A549 (cell line): Measurements from ENCODE around the gene CACTIN. TPM values are rescaled to one million over a fixed set of nuclear protein-coding genes. Genes with fewer than 3 reads are reported as not detected.

Experiments used
- ATAC-seq, 2 experiments: fragments of 200-7000 bp in 1 of 2; fragments of >200 bp in 1 of 2; cut with Nextera tagmentation in 1 of 2; cut with Tn5 transposase in 1 of 2; 3 replicates each; pipeline versions ENCODE4 v1.8.0 to v1.9.1; 2018 to 2020; ENCODE audit warnings: mild to moderate bottlenecking in 1 of 2, moderate library complexity in 1 of 2
- CTCF ChIA-PET: fragments of 300-600 bp; sonication (Branson Sonifier 250); formaldehyde crosslinking; extraction: SDS; loops from one replicate; lab custom pipeline; 2021; ENCODE audit warnings: antibody characterized with exemption, inconsistent platforms; lab: Yijun Ruan, JAX
- POLR2A ChIA-PET: fragments of 350-600 bp; formaldehyde crosslinking; extraction: SDS; loops from one replicate; lab custom pipeline; 2021; ENCODE audit warnings: antibody characterized with exemption, inconsistent platforms; lab: Yijun Ruan, JAX
- DNase-seq, 2 experiments: peaks; one replicate each; pipeline versions ENCODE4 v3.0.0 to v3.0.0-alpha.2; 2011 to 2016; ENCODE audit warnings: low read depth in 1 of 2, low spot score in 1 of 2
- FAIRE-seq: peaks from 2 replicates; lab custom pipeline; 2011; peaks lifted over from hg19 to GRCh38; lab: Jason Lieb, UNC
- H3K27ac ChIP-seq, 2 experiments: fragments of >200 bp; sonication (Bioruptor Twin); formaldehyde crosslinking; 3 replicates each; pipeline ENCODE4 v1.5.1; 2016 to 2017
- H3K4me1 ChIP-seq: fragments of >200 bp; sonication (Bioruptor Twin); formaldehyde crosslinking; 3 replicates; pipeline ENCODE4 v1.6.1; 2016
- H3K4me2 ChIP-seq: fragments of >200 bp; sonication (Bioruptor Twin); formaldehyde crosslinking; 3 replicates; pipeline ENCODE4 v1.6.1; 2016
- H3K4me3 ChIP-seq: fragments of >200 bp; sonication (Bioruptor Twin); formaldehyde crosslinking; 3 replicates; pipeline ENCODE4 v1.5.1; 2016
- H3K9me3 ChIP-seq: fragments of >200 bp; sonication (Bioruptor Twin); formaldehyde crosslinking; 3 replicates; pipeline ENCODE4 v1.6.1; 2016
- BHLHE40 ChIP-seq: IDR thresholded peaks from 2 replicates; pipeline ENCODE4 v1.6.1; 2012; ENCODE audit warnings: low read depth, low read length, inconsistent platforms
- CBX2 ChIP-seq: fragments of 200-600 bp; sonication (generic); IDR thresholded peaks from 2 replicates; pipeline ENCODE4 v1.6.1; 2016; ENCODE audit warnings: low read depth, mild to moderate bottlenecking, borderline replicate concordance
- CEBPB ChIP-seq, 2 experiments: fragments of >200 bp in 1 of 2; sonication (Bioruptor Twin) in 1 of 2; formaldehyde crosslinking in 1 of 2; IDR thresholded peaks; 2 replicates each; pipeline ENCODE4 v1.6.1; 2012 to 2016
- CHD2 ChIP-seq: fragments of 150-350 bp; IDR thresholded peaks from 2 replicates; pipeline ENCODE4 v1.6.1; 2014; ENCODE audit warnings: low read length; ENCODE audit not compliant: partially characterized antibody
- CHD4 ChIP-seq: fragments of 200-600 bp; sonication (generic); IDR thresholded peaks from 2 replicates; pipeline ENCODE4 v1.6.1; 2016; ENCODE audit warnings: antibody characterized with exemption, mild to moderate bottlenecking, borderline replicate concordance
- EHMT2 ChIP-seq: fragments of 200-600 bp; sonication (generic); IDR thresholded peaks from 2 replicates; pipeline ENCODE4 v1.6.1; 2016; ENCODE audit warnings: antibody characterized with exemption, low read depth, mild to moderate bottlenecking, moderate library complexity
- FOSB ChIP-seq: fragments of 250-450 bp; sonication (Bioruptor Pico); IDR thresholded peaks from 2 replicates; pipeline ENCODE4 v1.5.0; 2020; ENCODE audit warnings: mild to moderate bottlenecking, moderate library complexity
- HDAC2 ChIP-seq: fragments of 200-600 bp; sonication (generic); IDR thresholded peaks from 2 replicates; pipeline ENCODE4 v1.6.1; 2016
- HEYL ChIP-seq: fragments of 250-450 bp; sonication (Bioruptor Pico); IDR thresholded peaks from 2 replicates; pipeline ENCODE4 v1.8.0; 2021; ENCODE audit warnings: mild to moderate bottlenecking, moderate library complexity
- HOXA7 ChIP-seq: fragments of 250-450 bp; sonication (Bioruptor Pico); IDR thresholded peaks from 2 replicates; pipeline ENCODE4 v1.5.0; 2020; ENCODE audit warnings: mild to moderate bottlenecking, moderate library complexity
- JUNB ChIP-seq: fragments of >200 bp; sonication (Bioruptor Twin); formaldehyde crosslinking; IDR thresholded peaks from 2 replicates; pipeline ENCODE4 v1.6.1; 2016
- NFE2L2 ChIP-seq: fragments of 150-350 bp; conservative IDR thresholded peaks from 2 replicates; pipeline ENCODE4 v1.6.1; 2014; ENCODE audit warnings: low read length
- NR3C1 ChIP-seq: fragments of >200 bp; sonication (Bioruptor Twin); formaldehyde crosslinking; IDR thresholded peaks from 3 replicates; pipeline ENCODE4 v1.6.1; 2017
- PHF8 ChIP-seq: fragments of 200-600 bp; sonication (generic); IDR thresholded peaks from 2 replicates; pipeline ENCODE4 v1.6.1; 2016; ENCODE audit warnings: low read depth, mild to moderate bottlenecking, antibody characterized with exemption, moderate library complexity, borderline replicate concordance
- POLR2A ChIP-seq: IDR thresholded peaks from 2 replicates; pipeline ENCODE4 v1.6.1; 2012; ENCODE audit warnings: mild to moderate bottlenecking, low read length
- RAD21 ChIP-seq, 2 experiments: fragments of >200 bp in 1 of 2; sonication (Bioruptor Twin) in 1 of 2; formaldehyde crosslinking in 1 of 2; IDR thresholded peaks in 1 of 2; conservative IDR thresholded peaks in 1 of 2; 2 replicates in 1 of 2; 3 replicates in 1 of 2; pipeline ENCODE4 v1.6.1; 2012 to 2018; ENCODE audit warnings: inconsistent platforms in 1 of 2
- RARB ChIP-seq: fragments of 250-450 bp; sonication (Bioruptor Pico); IDR thresholded peaks from 2 replicates; pipeline ENCODE4 v1.8.0; 2021; ENCODE audit warnings: mild to moderate bottlenecking, moderate library complexity
- RCOR1 ChIP-seq: fragments of 150-350 bp; IDR thresholded peaks from 2 replicates; pipeline ENCODE4 v1.6.1; 2014; ENCODE audit warnings: antibody characterized with exemption, low read length, low read depth
- SMC3 ChIP-seq: fragments of >200 bp; sonication (Bioruptor Twin); formaldehyde crosslinking; IDR thresholded peaks from 3 replicates; pipeline ENCODE4 v1.6.1; 2018; ENCODE audit warnings: inconsistent platforms
- SREBF2 ChIP-seq: fragments of 450-650 bp; IDR thresholded peaks from 2 replicates; pipeline ENCODE4 v1.6.1; 2014; ENCODE audit warnings: mild to moderate bottlenecking, moderate library complexity
- TFCP2L1 ChIP-seq: fragments of 250-450 bp; sonication (Bioruptor Pico); IDR thresholded peaks from 2 replicates; pipeline ENCODE4 v1.5.0; 2021; ENCODE audit warnings: mild to moderate bottlenecking
- WGBS: methylation state at CpG from one replicate; pipeline ENCODE4 v1.1.6; 2017; ENCODE audit errors: missing lambda C conversion rate; 5-methylcytosine and 5-hydroxymethylcytosine counted together
- polyA plus RNA-seq, 4 experiments: library from polyadenylated mRNA; depleted of rRNA in 3 of 4; stranded (reverse); fragments of >200 nt; fragmentation: RNase III in 1 of 4; extraction: RNeasy Plus Mini Kit Qiagen cat#74134 plus additional on column Dnase treatment in 1 of 4; gene quantifications; 2 replicates in 3 of 4; 3 replicates in 1 of 4; pipeline ENCODE4 v1.2.3, GENCODE V29; 2011 to 2017
- TF ChIP-seq, protein P1 (sequence below): fragments of 250-450 bp; sonication (Bioruptor Pico); IDR thresholded peaks from 2 replicates; pipeline ENCODE4 v1.5.0; 2020; ENCODE audit warnings: low read depth, mild to moderate bottlenecking, moderate library complexity
- TF ChIP-seq, protein P2 (sequence below): fragments of 250-450 bp; sonication (Bioruptor Pico); IDR thresholded peaks from 2 replicates; pipeline ENCODE4 v1.5.0; 2021; ENCODE audit warnings: mild to moderate bottlenecking, moderate library complexity, borderline replicate concordance
- TF ChIP-seq, protein P3 (sequence below): fragments of 150-350 bp; IDR thresholded peaks from 2 replicates; pipeline ENCODE4 v1.6.1; 2014; ENCODE audit warnings: low read depth, mild to moderate bottlenecking, low read length
- TF ChIP-seq, protein P4 (sequence below): IDR thresholded peaks from 2 replicates; pipeline ENCODE4 v1.6.1; 2012; ENCODE audit warnings: low read depth, borderline replicate concordance
- TF ChIP-seq, protein P5 (sequence below): IDR thresholded peaks from 2 replicates; pipeline ENCODE4 v1.6.1; 2012
- TF ChIP-seq, protein P6 (sequence below): fragments of >200 bp; sonication (Bioruptor Twin); formaldehyde crosslinking; IDR thresholded peaks from 3 replicates; pipeline ENCODE4 v1.5.1; 2016

CACTIN gene
- polyA plus RNA-seq, 2 of the 4 experiments (the other 2 are of a cell fraction), result 8.3 to 14.9 TPM

DNA sequence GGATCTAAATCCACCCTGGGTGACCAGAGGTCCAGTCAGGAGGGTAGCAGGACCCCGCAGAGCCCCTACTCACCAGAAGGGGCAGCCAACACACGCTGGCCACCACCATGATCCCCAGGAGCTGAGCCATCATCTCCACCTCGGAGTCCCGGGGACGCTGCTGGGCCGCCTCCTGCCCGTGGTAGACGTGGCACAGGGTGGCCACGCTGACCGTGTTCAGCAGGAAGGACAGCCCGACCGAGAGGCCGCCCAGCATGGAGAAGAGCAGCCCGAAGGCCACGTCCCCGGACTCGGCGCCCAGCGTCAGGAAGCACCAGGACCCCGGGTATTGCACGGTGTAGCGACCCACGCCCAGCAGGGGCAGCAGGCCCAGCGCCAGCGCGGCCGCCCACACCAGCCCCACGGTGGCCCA lies 26.8 kb downstream of the CACTIN start:
- POLR2A ChIA-PET, result no interaction called here
- H3K4me2 ChIP-seq, result no peak overlapping the region
- TF ChIP-seq CBX2, result no peak
- TF ChIP-seq FOSB, result no peak
- TF ChIP-seq HEYL (CRISPR knock-in tag), result no peak
- TF ChIP-seq JUNB, result no peak
- no peak for TF ChIP-seq NR3C1
- TF ChIP-seq CHD2, result no peak
- no peak for TF ChIP-seq POLR2A
- TF ChIP-seq HOXA7 (CRISPR knock-in tag), result no peak
- no peak for TF ChIP-seq RARB (CRISPR knock-in tag)
- no peak for TF ChIP-seq HDAC2
- TF ChIP-seq TFCP2L1 (CRISPR knock-in tag), result no peak
- TF ChIP-seq, all 56 proteins: peak for 0
- no peak for FAIRE-seq
- peak in 1 of 2 experiments; percentile 35 for DNase-seq
- CTCF ChIA-PET, result no interaction called here
- H3K27ac ChIP-seq, result no peak overlapping the region
- ATAC-seq, result peak; percentile 75 to 80
- H3K4me3 ChIP-seq, result no peak overlapping the region
- WGBS, result 100% methylated on average over 2 of the region's 28 CpGs
- H3K4me1 ChIP-seq, result 0 out of 3 replicates have a peak, but pooled peaks cover 7% of the 10 kb centered on the region
- no peaks in the 10 kb centered on the region for H3K9me3 ChIP-seq

DNA sequence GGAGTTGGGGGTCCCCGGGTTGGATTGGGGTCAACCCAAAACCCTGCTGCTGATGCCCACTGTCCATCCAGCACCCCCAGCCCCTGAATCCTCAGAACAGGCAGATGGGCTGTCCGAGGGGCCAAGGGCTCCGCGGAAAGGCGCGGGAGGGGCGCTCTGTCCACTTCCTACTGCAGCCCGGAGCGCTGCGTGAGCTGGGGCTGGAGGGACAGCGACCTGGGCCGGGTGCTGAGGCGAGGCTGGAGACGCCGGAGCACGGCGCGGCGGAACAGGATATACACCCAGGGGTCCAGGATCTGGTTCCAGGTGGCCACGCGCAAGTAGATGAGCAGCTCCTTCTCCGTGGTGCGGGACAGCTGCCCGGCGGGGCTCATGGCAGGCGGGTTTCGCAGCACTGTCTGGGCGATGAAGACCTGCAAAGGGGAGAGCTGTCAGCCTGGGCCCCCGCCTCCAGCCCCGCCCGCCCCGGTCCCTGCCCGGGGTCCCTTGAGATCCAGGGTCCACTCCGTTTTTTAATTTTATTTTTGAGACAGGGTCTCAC lies 31.0 kb downstream of the CACTIN start:
- WGBS, result 81% methylated on average over 14 of the region's 34 CpGs
- H3K4me2 ChIP-seq, result no peak overlapping the region
- FAIRE-seq (no peak), DNase-seq (no peak), ATAC-seq (no peak)
- no peak overlapping the region for H3K27ac ChIP-seq
- H3K4me3 ChIP-seq, result no peak overlapping the region
- peaks cover 8% of the 10 kb centered on the region; the same call in 2 of the 3 replicates for H3K9me3 ChIP-seq
- TF ChIP-seq RCOR1 (no peak), CHD4 (no peak), NFE2L2 (no peak)
- TF ChIP-seq, protein P1, sequence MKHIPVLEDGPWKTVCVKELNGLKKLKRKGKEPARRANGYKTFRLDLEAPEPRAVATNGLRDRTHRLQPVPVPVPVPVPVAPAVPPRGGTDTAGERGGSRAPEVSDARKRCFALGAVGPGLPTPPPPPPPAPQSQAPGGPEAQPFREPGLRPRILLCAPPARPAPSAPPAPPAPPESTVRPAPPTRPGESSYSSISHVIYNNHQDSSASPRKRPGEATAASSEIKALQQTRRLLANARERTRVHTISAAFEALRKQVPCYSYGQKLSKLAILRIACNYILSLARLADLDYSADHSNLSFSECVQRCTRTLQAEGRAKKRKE (CRISPR knock-in tag), result no peak
- no peaks in the 10 kb centered on the region for H3K4me1 ChIP-seq
- ChIA-PET POLR2A (no interaction called here), CTCF (interaction anchor here (1.3 to 2.4 kb wide), 2 partner anchors 10 to 79 kb away, joined by 3 to 13 read pairs; partner anchors contain the start of gene GIPC3)

DNA sequence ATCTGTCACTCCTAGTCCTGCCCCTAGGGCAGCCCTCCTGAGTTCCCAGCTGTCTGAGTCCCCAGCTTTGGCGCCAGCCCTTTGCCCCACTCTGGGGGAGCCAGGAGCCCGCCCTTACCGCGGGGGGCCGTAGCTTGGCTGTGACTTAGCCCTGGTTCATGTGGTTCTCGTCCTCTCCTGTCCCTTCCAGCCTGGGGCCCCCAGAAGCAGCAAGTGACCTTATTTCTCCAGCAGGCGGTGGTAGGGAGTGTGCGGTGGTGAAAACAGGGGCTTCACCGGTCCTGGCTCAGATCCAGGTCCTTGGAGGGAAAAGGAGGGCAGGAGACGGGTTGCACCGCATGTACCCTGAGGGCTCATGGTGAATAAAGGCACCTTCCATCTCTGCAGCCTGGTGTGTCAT lies 33.4 kb downstream of the CACTIN start:
- TF ChIP-seq HOXA7 (CRISPR knock-in tag) (no peak), NR3C1 (no peak), CBX2 (no peak), BHLHE40 (no peak), NFE2L2 (no peak), TFCP2L1 (CRISPR knock-in tag) (no peak), RAD21 (conservative IDR thresholded peaks at IDR 0.05 in 1 of 2, IDR thresholded peaks at IDR 0.05 in 1 of 2) (no peak), PHF8 (no peak), SREBF2 (no peak), SMC3 (no peak), EHMT2 (no peak), RARB (CRISPR knock-in tag) (no peak), CEBPB (IDR thresholded peaks at IDR 0.05) (no peak)
- TF ChIP-seq, protein P2, sequence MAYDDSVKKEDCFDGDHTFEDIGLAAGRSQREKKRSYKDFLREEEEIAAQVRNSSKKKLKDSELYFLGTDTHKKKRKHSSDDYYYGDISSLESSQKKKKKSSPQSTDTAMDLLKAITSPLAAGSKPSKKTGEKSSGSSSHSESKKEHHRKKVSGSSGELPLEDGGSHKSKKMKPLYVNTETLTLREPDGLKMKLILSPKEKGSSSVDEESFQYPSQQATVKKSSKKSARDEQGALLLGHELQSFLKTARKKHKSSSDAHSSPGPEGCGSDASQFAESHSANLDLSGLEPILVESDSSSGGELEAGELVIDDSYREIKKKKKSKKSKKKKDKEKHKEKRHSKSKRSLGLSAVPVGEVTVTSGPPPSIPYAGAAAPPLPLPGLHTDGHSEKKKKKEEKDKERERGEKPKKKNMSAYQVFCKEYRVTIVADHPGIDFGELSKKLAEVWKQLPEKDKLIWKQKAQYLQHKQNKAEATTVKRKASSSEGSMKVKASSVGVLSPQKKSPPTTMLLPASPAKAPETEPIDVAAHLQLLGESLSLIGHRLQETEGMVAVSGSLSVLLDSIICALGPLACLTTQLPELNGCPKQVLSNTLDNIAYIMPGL, result no peak
- TF ChIP-seq, protein P3, sequence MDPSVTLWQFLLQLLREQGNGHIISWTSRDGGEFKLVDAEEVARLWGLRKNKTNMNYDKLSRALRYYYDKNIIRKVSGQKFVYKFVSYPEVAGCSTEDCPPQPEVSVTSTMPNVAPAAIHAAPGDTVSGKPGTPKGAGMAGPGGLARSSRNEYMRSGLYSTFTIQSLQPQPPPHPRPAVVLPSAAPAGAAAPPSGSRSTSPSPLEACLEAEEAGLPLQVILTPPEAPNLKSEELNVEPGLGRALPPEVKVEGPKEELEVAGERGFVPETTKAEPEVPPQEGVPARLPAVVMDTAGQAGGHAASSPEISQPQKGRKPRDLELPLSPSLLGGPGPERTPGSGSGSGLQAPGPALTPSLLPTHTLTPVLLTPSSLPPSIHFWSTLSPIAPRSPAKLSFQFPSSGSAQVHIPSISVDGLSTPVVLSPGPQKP, result no peak
- TF ChIP-seq, protein P4, sequence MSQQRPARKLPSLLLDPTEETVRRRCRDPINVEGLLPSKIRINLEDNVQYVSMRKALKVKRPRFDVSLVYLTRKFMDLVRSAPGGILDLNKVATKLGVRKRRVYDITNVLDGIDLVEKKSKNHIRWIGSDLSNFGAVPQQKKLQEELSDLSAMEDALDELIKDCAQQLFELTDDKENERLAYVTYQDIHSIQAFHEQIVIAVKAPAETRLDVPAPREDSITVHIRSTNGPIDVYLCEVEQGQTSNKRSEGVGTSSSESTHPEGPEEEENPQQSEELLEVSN, result no peak
- TF ChIP-seq, protein P5, sequence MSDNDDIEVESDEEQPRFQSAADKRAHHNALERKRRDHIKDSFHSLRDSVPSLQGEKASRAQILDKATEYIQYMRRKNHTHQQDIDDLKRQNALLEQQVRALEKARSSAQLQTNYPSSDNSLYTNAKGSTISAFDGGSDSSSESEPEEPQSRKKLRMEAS, result no peak
- TF ChIP-seq, protein P1 (CRISPR knock-in tag), result no peak
- TF ChIP-seq, protein P6, sequence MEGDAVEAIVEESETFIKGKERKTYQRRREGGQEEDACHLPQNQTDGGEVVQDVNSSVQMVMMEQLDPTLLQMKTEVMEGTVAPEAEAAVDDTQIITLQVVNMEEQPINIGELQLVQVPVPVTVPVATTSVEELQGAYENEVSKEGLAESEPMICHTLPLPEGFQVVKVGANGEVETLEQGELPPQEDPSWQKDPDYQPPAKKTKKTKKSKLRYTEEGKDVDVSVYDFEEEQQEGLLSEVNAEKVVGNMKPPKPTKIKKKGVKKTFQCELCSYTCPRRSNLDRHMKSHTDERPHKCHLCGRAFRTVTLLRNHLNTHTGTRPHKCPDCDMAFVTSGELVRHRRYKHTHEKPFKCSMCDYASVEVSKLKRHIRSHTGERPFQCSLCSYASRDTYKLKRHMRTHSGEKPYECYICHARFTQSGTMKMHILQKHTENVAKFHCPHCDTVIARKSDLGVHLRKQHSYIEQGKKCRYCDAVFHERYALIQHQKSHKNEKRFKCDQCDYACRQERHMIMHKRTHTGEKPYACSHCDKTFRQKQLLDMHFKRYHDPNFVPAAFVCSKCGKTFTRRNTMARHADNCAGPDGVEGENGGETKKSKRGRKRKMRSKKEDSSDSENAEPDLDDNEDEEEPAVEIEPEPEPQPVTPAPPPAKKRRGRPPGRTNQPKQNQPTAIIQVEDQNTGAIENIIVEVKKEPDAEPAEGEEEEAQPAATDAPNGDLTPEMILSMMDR, result no peak
- ATAC-seq, result peak; percentile 32 to 34; a peak in 2 of 6 replicates
- DNase-seq, result no peak
- CTCF ChIA-PET, result interaction anchor here (1.3 to 1.8 kb wide), 3 partner anchors 9 to 73 kb away, joined by 3 to 6 read pairs (median 4); no protein-coding TSS in a partner anchor
- Histone ChIP-seq H3K27ac (no peak overlapping the region), H3K4me2 (no peak overlapping the region), H3K4me1 (no peaks in the 10 kb centered on the region), H3K9me3 (peaks cover 8% of the 10 kb centered on the region; the same call in 2 of the 3 replicates), H3K4me3 (no peak overlapping the region)
- no peak for FAIRE-seq
- WGBS, result 18% methylated on average over 2 of the region's 11 CpGs
- POLR2A ChIA-PET, result no interaction called here
